GM19397 (cell line): ENCODE data around the gene TRAF3.

ENCODE experiments used
- ATAC-seq: cut with Tn5 transposase; IDR thresholded peaks from one replicate; pipeline ENCODE4 v1.9.1; 2021; ENCODE audit warnings: mild to moderate bottlenecking, moderate library complexity; ENCODE audit not compliant: unreplicated experiment

TRAF3 gene, protein sequence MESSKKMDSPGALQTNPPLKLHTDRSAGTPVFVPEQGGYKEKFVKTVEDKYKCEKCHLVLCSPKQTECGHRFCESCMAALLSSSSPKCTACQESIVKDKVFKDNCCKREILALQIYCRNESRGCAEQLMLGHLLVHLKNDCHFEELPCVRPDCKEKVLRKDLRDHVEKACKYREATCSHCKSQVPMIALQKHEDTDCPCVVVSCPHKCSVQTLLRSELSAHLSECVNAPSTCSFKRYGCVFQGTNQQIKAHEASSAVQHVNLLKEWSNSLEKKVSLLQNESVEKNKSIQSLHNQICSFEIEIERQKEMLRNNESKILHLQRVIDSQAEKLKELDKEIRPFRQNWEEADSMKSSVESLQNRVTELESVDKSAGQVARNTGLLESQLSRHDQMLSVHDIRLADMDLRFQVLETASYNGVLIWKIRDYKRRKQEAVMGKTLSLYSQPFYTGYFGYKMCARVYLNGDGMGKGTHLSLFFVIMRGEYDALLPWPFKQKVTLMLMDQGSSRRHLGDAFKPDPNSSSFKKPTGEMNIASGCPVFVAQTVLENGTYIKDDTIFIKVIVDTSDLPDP

DNA sequence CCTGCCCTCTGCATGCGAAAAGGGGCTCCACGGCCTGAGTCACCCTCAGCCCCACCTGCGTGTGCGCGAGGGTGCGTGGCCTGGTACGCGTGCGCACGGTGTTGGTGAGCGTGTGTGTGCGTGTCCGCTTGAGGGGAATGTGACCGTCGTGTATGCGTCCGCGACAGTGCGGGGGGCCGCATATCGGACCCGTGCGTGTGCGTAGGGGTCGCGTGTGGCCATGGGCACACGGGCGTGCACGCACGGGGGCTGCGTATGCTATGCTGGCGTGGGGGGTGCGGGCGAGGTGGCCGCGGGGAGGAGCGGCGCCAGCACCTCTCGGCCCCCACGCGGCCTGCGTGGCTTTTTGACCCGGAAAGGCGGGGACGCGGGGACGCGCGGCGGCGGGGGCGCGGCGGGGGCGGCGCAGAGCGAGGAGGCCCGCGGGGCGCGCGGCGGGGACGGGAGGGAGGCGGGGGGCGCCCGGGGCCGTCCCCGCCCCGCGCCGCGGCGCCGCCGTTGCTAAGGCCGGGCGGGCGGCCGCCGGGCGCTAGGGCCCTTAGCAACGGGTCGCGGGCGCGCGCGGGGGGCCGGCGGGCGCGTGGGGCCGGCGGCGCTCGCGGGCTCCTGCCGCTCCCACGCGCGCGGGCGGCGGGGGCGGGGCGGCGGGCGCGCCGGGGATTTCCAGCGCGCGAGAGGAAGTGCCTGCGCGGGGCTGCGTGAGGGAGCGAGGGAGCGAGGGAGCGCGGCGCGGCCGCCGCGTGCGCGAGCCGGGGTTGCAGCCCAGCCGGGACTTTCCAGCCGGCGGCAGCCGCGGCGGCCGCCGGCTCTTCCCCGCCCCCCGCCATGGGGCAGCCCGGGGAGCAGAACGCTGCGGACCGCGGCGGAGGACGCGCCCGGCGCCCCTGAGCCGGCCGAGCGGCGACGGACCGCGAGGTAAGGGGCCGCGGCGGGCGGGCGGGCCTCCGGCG is at the start of gene TRAF3:
TSS of gene TRAF3 (plus strand) at position 689 of the 950 bp plus-strand sequence. CDS start 92,753 bp downstream, outside the sequence.
- ATAC-seq, result peak; percentile 69

DNA sequence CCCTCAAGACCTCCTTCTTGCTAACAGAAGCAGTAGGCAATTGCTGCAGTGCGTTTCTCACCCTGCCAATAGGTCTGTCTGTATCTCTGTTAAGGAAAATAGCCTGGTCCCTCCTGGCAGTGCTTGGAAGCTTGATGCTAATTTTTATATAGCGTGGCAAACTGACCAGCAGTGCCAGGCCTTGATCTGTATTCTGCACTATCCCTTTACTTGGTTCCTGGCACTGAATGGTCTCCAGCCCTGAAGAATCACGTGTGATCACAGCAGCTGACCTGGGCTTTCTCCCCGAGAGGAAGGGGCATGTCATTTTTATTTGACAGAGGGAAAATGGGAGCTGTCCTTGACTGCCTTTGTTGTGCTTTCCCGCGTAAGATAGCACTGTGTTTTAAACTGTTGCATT is 48.7 kb upstream of the TRAF3 start:
- ATAC-seq, result no peak

DNA sequence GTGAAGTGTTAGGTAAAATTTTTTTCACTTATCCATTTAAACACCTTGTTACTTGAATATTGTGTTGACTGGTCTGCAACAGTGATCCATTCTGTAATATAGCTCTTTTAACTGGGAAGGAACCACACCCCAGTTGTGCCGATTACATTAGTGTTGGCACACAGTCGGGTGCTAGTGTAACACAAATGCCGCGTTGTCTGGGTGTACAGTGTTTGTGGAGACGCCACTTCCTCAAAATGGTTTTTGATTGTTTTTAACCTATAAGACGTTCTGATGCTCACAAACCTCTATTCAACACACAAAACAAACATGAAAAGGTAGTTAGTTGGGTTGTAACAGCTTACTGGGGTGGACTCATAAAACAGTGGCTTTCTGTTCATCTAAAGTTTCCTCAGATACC is 48.0 kb upstream of the TRAF3 start:
- ATAC-seq, result no peak

DNA sequence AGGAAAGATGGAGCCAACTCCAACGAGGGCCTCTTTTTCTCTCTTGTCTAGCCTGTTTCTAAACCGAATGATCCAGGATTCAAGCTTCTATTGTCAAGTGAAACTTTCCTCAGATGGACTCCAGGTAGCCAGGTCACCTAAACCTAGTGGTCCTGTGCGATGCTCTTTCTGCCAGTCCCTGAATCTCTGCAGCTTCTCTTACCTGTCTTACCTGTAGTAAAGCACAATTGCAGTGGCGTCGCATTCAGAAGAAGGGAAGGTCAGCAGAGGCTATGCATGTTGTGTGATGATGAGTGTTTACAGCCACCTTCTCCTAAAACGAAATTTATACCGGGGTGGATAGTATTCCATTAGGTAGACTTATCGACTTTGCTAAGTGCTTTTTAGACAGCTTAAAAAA is 47.4 kb upstream of the TRAF3 start:
- no peak for ATAC-seq

DNA sequence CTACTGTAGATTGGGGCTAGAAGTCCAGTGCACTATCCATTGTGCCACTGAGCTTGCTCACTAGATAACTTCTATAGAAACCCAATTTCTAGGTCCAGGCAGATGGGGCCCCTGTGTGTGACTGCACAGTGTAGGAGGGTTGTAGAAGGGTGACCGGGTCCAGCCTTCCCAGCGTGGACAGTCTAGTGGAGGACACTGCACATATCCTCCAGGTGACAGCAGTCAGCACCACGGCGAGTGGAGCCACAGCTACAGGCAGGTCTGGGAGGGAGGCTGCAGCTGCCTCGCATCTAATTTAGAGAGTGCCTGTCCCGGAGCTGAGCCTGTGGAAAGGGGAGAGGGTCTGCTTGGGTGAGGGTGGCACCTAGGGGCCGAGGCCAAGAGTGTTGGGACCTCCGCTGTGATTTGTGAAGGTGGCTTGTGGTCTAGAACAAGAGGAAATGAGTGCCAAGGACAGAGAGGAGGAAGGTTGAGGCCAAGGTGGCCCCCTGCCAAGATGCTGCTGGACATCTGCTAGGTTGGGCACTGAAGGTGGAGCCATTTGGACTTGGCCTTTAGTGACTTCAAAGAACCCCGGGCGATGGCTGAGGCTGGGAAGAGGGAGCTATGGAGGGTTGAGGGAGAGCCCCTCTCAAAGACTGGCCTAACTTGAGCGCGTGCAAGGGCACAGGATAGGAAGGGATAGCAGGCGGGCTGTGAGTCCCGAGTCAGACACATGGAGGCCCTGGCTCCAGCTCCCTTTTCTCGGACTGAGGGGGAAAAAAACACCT is 46.0 kb upstream of the TRAF3 start:
- no peak for ATAC-seq

DNA sequence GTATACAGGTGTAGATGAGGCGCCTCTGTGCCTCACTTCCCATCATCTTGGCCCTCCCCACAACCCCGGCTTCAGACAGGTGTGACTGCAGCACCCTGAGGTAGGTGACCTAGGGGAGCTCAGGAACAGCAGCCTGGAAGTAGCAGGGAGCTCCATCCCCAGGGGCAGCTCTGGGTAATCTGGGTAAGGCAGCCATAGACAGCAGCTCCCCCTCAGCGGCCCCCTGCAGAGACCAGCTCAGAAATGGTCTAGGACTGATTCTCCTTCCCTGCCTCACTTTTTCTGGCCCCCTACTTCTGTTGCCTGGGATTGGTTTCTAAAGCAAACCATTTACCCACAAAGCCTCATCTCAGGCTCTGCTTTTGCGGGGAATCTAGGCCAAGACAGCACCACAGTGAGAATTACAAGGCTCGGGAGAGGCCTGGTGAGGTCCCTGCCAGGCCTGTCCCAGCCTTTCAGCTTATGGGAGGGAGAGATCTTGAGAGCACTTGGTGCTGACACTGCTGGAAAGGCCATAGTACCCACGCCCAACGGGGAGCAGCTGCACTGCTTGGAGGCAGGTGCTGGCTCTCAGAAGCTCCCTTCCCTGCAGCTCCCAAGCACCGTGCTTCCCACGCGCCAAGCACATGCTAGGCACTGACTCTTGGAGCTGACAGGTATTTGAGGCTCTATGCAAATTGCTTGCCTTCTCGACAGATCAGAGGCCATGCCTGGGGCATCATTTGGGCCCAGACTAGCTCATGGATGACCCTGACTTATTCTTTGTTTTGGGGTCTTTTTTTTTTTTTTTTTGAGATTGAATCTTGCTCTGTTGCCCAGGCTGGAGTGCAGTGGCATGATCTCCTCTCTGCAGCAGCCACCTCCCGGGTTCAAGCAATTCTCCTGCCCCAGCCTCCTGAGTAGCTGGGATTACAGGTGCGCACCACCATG is 45.1 kb upstream of the TRAF3 start:
- no peak for ATAC-seq

DNA sequence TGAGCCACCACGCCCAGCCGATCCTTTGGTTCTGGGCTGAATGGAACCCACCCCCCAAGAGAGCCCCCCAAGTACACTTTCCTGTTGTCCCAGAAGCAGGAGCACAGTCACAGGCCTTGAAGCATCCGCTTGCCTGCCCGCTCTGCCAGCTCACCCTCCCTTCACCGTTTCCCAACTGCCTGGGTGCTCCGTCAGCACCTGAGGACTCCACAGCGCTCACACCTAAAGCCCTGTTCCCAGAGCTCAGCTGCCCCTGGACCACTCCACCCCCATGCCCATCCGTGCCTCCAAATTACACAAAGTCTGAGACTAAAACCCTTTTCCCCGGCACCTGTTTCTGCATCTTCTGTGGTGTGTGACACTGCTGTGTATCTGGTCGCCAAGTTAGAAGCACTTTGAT is 44.3 kb upstream of the TRAF3 start:
- ATAC-seq, result no peak

DNA sequence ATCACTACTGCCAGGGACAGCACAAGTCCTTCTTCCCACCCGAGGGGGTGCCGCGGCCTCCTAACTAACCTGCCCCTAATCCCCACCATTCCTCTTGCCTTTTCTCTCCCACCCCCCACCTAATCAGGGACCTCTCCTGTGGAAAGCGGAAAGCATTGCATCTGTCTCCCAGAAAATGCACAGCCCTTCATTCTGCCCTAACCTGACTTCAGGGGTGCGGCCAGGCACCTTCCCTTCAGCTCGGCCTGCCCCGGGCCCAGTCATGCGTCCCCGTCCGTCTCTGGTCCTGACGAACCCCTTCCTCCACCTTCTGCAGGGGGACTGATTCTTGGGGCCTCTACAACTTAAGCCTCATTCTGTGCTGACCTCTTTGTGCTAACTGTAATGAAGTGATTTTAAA is 43.9 kb upstream of the TRAF3 start:
- ATAC-seq, result no peak

DNA sequence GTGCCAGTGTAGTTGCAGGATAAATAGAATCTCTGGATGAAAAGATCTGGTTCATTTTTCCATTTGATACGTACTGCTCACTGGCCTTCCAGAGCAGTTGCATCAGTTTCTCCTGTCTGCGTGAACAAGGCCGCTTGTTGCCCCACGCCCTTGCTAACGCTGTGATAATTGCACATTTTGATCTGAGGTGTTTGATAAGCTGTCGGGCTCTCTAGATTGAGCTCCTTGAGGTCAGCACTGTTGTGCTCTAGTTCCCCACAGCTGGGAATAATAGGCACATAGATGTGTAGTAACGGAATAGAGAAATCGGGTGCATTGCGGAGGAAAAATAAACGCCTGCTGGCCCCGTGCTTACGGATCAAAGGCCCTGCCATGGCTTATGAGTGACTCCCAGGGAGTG is 42.8 kb upstream of the TRAF3 start:
- no peak for ATAC-seq

DNA sequence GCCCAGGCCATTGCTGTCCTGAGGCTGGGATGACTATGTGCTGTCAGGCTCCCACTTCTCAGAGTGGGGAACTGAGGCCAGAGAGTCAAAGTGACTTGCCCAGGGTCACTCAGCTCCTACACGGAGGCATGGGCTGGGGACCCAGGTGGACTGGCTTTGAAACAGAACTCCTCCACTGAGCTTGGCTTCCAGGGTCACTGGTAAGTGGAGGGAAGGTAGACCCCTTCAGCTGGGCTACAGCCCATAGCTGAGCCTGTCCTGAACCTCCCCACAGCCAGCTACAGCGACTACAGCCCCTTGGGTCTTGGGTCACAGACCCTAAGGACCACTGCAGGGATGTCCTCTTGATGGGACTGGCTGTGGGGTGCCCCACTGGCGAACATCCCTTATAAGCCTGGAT is 40.3 kb upstream of the TRAF3 start:
- ATAC-seq, result no peak

DNA sequence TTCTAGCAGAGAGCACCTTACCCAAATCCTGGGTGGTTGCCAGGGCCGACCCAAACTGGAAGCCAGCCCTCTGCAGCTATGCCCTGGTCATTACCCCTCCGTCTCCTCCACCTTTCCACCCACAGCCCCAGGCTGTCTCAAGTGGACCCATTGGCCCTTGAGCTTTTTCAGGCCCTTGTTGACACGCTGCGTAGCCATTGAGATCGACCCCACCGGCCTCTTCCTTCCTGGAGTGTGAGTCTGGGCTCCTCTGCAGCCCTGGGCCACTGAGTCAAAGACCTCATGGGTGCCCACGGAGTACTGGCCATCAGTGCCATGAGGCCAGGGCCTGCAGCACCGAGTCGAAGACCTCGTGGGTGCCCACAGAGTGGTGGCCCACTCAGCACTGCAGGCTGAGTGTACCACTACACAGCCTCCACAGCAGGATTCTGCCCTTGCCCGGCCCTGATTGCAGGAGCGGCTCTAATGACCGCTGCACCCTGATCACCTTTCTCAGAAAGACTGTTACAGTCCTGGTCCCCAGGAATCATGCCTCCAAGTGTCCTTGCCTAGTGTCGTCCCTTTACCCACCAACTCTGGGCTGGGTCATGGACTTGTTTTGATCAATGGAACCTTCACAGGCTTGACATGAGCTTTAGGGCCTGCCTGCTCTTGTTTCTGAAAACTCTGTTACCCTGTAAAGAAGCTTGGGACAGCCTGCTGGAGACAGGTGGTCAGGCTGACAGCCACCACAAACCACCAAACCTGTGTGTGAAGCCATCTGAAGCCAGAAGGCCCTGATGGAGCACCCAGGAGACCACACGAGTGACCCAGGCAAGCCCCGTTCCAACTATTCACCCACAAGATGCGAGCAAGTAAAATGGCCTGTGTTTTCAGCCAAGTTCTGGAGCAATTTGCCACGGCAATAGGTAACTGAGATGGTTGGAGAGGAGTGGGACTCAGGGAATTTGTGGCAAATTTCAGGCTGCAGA is 39.6 kb upstream of the TRAF3 start:
- no peak for ATAC-seq

DNA sequence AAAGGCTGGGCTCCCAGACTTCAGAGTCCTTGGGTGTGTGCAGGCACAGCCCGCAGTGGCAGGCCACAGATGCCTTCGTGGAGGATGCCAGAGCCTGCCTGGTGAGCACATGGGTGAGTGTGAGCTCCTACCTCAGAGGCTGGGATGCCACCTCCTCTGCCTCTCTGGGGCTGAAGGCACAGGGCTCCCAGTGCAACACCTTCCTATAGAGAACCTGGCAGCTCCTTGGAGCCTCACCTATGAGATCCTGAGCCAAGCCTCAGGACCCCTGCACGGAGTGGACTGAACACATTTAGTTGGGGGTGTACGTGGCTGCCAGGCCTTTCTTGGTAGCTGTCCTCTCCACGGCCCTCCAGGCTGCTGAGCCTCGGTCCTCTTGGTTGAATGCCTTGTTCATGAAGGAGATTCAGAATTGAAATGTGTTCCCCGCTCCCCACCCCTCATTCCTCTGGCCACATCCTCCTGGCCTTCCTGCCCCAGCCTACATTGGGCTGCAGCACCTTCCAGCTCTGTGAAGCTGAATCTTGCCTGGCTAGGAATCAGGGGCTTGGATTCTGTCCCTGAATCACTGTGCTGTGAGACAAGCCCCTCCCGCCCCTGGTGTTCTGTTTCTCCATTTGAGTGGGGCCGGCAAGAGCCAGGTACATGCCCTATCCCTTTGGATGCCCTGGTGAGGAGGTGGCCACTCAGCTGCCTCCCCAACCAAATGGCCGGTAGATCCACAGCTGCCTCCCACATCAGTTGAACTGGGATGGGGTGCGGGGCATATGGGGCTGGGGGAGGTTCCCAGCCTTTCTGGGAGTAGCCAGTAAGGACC is 38.7 kb upstream of the TRAF3 start:
- ATAC-seq, result no peak

DNA sequence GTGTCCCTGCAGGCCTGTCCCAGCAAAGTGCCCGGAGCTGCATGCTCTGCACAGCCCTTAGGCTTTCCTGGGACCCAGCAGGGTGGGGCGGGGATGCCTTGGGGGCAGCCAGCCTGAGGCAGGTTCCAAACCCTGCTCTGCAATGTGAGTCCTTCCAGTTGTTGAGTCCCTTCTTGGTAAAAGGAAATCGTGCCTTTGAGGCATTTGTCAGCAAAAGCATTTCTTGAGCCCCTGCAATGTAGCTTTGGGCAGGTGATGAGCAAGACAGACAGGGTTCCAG is 38.1 kb upstream of the TRAF3 start:
- ATAC-seq, result no peak

DNA sequence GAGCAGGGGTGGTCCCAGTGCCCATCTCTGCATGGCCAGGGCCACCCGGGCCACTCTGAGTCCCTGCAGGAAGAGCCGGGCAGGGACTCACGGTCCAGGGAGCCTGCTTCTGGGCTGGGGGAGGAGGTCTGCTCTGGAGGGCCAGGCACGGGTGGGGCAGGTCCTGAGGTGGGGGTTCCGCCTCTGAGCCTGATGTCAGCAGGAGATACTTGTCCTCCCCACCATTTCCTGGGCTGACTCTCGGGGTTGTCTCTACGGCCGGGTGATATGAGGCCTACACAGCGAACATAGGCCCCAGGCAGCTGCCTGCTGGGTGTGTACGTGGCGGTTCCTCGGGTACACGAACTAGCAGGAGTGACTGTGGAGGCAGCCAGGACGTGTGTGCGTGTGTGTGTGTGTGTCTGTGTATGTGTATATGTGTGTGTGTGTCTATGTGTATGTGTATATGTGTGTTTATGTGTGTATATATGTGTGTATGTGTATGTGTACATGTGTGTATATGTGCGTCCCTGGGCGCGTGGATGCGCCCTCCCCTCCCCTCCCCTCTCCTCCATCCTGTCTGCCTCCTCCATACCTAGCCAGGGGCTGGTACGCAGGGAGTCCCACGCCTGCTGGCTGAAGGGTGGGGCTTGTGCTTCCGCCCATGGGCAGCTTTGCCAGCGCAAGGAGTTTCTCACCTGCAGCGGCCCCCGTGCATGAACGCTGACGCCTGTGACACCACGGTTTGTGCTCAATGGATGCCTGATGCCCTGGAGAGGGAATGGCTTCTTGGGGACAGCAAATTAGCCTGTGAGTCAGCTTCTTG is 30.4 kb upstream of the TRAF3 start:
- ATAC-seq, result no peak

DNA sequence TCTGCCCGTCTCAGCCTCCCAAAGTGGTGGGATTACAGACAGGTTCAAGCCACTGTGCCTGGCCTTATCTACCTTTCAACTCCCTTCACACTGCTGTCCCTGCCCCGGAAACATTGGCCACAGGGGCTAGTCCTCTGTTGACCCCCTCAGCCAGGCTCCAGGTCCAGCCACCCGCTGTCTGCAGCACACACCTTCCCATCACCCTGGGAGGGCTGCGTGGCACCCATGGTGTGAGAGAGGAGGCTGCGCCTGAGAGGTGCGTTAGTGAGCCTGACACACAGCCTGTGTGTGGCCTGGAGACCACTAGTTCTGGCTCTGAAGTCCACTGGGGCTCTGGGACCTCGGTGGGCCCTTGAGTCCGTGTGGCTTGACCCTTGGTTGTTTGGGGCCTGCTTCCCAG is 28.4 kb upstream of the TRAF3 start:
- no peak for ATAC-seq

DNA sequence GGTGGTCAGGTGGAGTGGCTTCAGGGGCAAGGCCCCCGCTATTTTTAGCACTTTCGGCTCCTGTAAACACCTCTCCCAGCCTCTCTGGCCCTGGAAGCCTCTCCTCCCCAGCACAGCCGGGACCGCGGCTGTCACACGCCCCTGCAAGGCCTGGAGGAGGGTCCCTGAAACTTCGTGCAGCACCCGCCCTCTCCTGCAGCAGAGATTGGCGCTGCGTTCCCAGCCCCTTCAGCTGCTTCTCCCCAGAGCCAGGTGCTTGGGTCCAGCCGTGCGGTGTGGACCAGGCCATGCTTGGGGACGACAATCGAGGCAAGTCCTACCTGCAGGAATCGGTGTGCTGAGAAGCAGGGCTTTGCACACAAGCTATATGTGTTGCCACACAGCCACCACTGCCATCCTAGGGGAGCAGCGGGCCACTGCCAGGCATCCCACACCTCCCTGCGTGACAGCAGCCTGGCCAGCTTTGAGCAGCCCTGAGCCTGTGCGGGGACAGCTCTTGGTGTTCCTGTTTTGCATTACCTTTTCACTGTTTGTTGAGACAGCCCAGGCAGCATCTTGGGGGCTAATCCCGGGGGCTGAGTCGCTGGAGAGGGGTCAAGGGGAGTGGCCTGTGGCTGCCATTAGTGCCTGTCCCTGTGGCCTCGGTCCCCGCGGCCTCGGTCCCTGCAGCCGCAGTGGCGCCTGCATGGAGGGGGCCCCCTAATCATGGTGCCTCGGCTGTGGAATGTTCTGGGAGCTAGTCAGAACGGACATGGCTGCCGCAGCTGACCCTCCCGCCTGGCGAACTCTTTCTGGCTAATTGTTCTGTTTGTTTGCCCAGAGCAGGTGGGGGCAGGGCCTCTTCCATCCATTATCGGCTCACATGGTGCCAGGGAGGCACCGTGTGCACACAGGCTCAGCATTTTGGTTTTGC is 27.6 kb upstream of the TRAF3 start:
- no peak for ATAC-seq
